B cell (primary cell): ENCODE data around the gene TSEN34.

Source experiments
- CTCF ChIP-seq: fragments of 200-600 bp; IDR thresholded peaks from one replicate; pipeline ENCODE4 v1.8.0; 2022; ENCODE audit warnings: antibody characterized with exemption, mild to moderate bottlenecking
- EZH2 ChIP-seq: IDR thresholded peaks from 2 replicates; pipeline ENCODE4 v1.6.1; 2012; ENCODE audit warnings: borderline replicate concordance, low read depth, mild to moderate bottlenecking, moderate library complexity, low read length; ENCODE audit not compliant: insufficient read depth, poor library complexity, severe bottlenecking

GRCh38 chr19:54233941-54234340 lies 42.8 kb downstream of the TSEN34 start:
- TF ChIP-seq CTCF, result no peak
- no peak for TF ChIP-seq EZH2
